Type B pancreatic cell (in vitro differentiated cells): Measurements from ENCODE around the gene SDHA. TPM values are rescaled to one million over a fixed set of nuclear protein-coding genes. Genes with fewer than 3 reads are reported as not detected.

ENCODE experiments used
- DNase-seq: peaks from one replicate; pipeline ENCODE4 v3.0.0; 2021; ENCODE audit warnings: mixed read lengths; ENCODE audit not compliant: unreplicated experiment; ENCODE audit errors: extremely low spot score
- H3K27ac Mint-ChIP-seq: 2 replicates; pipeline ENCODE4 v1.8.0; 2021; ENCODE audit warnings: mild to moderate bottlenecking, mixed read lengths
- H3K27me3 Mint-ChIP-seq: 2 replicates; pipeline ENCODE4 v1.8.0; 2021; ENCODE audit warnings: mixed read lengths
- H3K36me3 Mint-ChIP-seq: 2 replicates; pipeline ENCODE4 v1.8.0; 2021; ENCODE audit warnings: mixed read lengths
- H3K4me1 Mint-ChIP-seq: one replicate; pipeline ENCODE4 v1.8.0; 2021; ENCODE audit warnings: mixed read lengths; ENCODE audit not compliant: unreplicated experiment
- H3K4me3 Mint-ChIP-seq: 2 replicates; pipeline ENCODE4 v1.8.0; 2021; ENCODE audit warnings: mild to moderate bottlenecking, mixed read lengths
- H3K9me3 Mint-ChIP-seq: 2 replicates; pipeline ENCODE4 v1.8.0; 2021; ENCODE audit warnings: mixed read lengths
- CTCF ChIP-seq: fragments of 200-600 bp; sonication (generic); conservative IDR thresholded peaks from 2 replicates; pipeline ENCODE4 v1.5.0; 2021; ENCODE audit warnings: antibody characterized with exemption, mild to moderate bottlenecking
- total RNA-seq: library from RNA; stranded (reverse); gene quantifications from 2 replicates; pipeline ENCODE4 v1.2.1, GENCODE V29; 2021; ENCODE audit warnings: low replicate concordance

Gene SDHA
- total RNA-seq, 1 donor from 2014 or later = 143 TPM

- no peak for DNase-seq
- Mint-ChIP-seq H3K4me1 (peaks cover 5% of the 10 kb centered on the region), H3K27me3 (no peaks in the 10 kb centered on the region), H3K36me3 (peaks cover 6% of the 10 kb centered on the region), H3K4me3 (no peak overlapping the region), H3K9me3 (no peaks in the 10 kb centered on the region), H3K27ac (no peak overlapping the region)
- TF ChIP-seq CTCF = no peak
Observed at GRCh38 chr5:176296-176823, 41.8 kb upstream of the SDHA start.

- H3K27ac Mint-ChIP-seq = no peak overlapping the region
- H3K27me3 Mint-ChIP-seq = no peaks in the 10 kb centered on the region
- H3K4me3 Mint-ChIP-seq = no peak overlapping the region
- H3K9me3 Mint-ChIP-seq = no peaks in the 10 kb centered on the region
- TF ChIP-seq CTCF = no peak
- DNase-seq = no peak
- H3K36me3 Mint-ChIP-seq = peaks cover 6% of the 10 kb centered on the region
- peaks cover 5% of the 10 kb centered on the region for H3K4me1 Mint-ChIP-seq
Observed at GRCh38 chr5:178110-178509, 40.0 kb upstream of the SDHA start.

GRCh38 chr5:179401-179800 lies 38.7 kb upstream of the SDHA start:
- H3K4me1 Mint-ChIP-seq = no peaks in the 10 kb centered on the region
- no peak for DNase-seq
- no peaks in the 10 kb centered on the region for H3K36me3 Mint-ChIP-seq
- no peak overlapping the region for H3K27ac Mint-ChIP-seq
- no peak for TF ChIP-seq CTCF
- H3K9me3 Mint-ChIP-seq = no peaks in the 10 kb centered on the region
- no peak overlapping the region for H3K4me3 Mint-ChIP-seq
- no peaks in the 10 kb centered on the region for H3K27me3 Mint-ChIP-seq

GRCh38 chr5:180286-180918 lies 37.7 kb upstream of the SDHA start:
- no peaks in the 10 kb centered on the region for H3K27me3 Mint-ChIP-seq
- no peak overlapping the region for H3K27ac Mint-ChIP-seq
- no peak overlapping the region for H3K4me3 Mint-ChIP-seq
- no peak for TF ChIP-seq CTCF
- H3K4me1 Mint-ChIP-seq = peaks cover 4% of the 10 kb centered on the region
- DNase-seq = no peak
- H3K9me3 Mint-ChIP-seq = no peaks in the 10 kb centered on the region
- no peaks in the 10 kb centered on the region for H3K36me3 Mint-ChIP-seq

- Mint-ChIP-seq H3K27ac (no peak overlapping the region), H3K4me3 (no peak overlapping the region), H3K27me3 (no peaks in the 10 kb centered on the region), H3K9me3 (no peaks in the 10 kb centered on the region), H3K36me3 (no peaks in the 10 kb centered on the region), H3K4me1 (peaks cover 4% of the 10 kb centered on the region)
- no peak for TF ChIP-seq CTCF
- DNase-seq = no peak
Observed at GRCh38 chr5:181160-181559, 37.0 kb upstream of the SDHA start.
